HUDEP-2 (cell line): Measurements from ENCODE around the gene HAUS5.
"Not testable (repeated sequence)": the region's sequence is repeated elsewhere in the genome, so short reads cannot be mapped to it uniquely, and the experiment has no call there.

Source experiments
- DNase-seq, 76 experiments: peaks; one replicate each; lab custom pipeline; 2025; ENCODE audit not compliant: unreplicated experiment in 76 of 76; lab: John Stamatoyannopoulos, UW

The HAUS5 gene

GRCh38 chr19:35642312-35642711 is 29.8 kb downstream of the HAUS5 start:
- no peak for DNase-seq

GRCh38 chr19:35642798-35643254 is 30.3 kb downstream of the HAUS5 start:
- DNase-seq = peak in 2 of 76 experiments; percentile 21 to 44

- DNase-seq = peak in 75 of 76 experiments; percentile 41 to 100 (median 88)
Measured at GRCh38 chr19:35643255-35644205, 31.0 kb downstream of the HAUS5 start.

- peak; percentile 81 to 100 (median 99) for DNase-seq
Measured at GRCh38 chr19:35644206-35644986, 31.9 kb downstream of the HAUS5 start.

GRCh38 chr19:35644987-35645679 is 32.6 kb downstream of the HAUS5 start:
- DNase-seq = peak in 71 of 76 experiments; percentile 14 to 91 (median 72)

GRCh38 chr19:35645680-35646511 is 33.4 kb downstream of the HAUS5 start:
- no peak for DNase-seq

GRCh38 chr19:35648017-35648961 is 35.8 kb downstream of the HAUS5 start, which contains the start of gene COX6B1:
TSS of gene COX6B1 (plus strand) at chr19:35648323. CDS start at chr19:35651244, 2,921 bp downstream.
- peak in 75 of 76 experiments; percentile 70 to 99 (median 97) for DNase-seq

- no peak for DNase-seq
Measured at GRCh38 chr19:35650581-35650980, 38.0 kb downstream of the HAUS5 start.

- DNase-seq = not testable (repeated sequence)
Measured at GRCh38 chr19:35654828-35655227, 42.3 kb downstream of the HAUS5 start.

- DNase-seq = no peak
Measured at GRCh38 chr19:35655600-35655999, 43.1 kb downstream of the HAUS5 start.

- no peak for DNase-seq
Measured at GRCh38 chr19:35656700-35657099, 44.2 kb downstream of the HAUS5 start.

- DNase-seq = no peak
Measured at GRCh38 chr19:35657904-35658700, 45.6 kb downstream of the HAUS5 start.

GRCh38 chr19:35661995-35662340 is 49.4 kb downstream of the HAUS5 start:
- no peak for DNase-seq

- DNase-seq = no peak
Measured at GRCh38 chr19:35663981-35664380, 51.4 kb downstream of the HAUS5 start.

GRCh38 chr19:35665157-35665556 is 52.6 kb downstream of the HAUS5 start:
- no peak for DNase-seq

GRCh38 chr19:35665604-35666003 is 53.1 kb downstream of the HAUS5 start:
- DNase-seq = no peak

- no peak for DNase-seq
Measured at GRCh38 chr19:35666251-35666913, 53.8 kb downstream of the HAUS5 start, which contains the start of gene UPK1A. TSS of gene UPK1A (plus strand) at chr19:35666517. CDS start at chr19:35666813, 296 bp downstream.
